Measurements from ENCODE around the gene ZNF772.

Gene ZNF772

DNA sequence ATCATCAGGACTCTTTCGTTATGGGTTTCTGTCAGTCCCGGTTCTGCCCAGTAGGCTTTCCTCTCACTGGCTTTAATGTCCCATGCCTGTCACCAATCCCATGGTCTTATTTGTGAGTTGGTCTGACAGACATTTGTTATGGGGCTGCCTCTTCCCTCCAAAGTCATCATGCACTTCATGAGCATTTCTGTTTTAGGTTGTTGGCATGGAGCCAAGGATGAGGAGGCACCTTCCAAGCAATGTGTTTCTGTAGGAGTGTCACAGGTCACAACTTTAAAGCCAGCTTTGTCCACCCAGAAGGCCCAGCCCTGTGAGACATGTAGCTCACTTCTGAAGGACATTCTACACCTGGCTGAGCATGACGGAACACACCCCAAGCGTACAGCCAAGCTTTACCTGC, 57.9 kb downstream of the ZNF772 start:
- H3K4me3 ChIP-seq (ENCODE audit: low read length) = no peak overlapping the region
- TF ChIP-seq, protein P1, sequence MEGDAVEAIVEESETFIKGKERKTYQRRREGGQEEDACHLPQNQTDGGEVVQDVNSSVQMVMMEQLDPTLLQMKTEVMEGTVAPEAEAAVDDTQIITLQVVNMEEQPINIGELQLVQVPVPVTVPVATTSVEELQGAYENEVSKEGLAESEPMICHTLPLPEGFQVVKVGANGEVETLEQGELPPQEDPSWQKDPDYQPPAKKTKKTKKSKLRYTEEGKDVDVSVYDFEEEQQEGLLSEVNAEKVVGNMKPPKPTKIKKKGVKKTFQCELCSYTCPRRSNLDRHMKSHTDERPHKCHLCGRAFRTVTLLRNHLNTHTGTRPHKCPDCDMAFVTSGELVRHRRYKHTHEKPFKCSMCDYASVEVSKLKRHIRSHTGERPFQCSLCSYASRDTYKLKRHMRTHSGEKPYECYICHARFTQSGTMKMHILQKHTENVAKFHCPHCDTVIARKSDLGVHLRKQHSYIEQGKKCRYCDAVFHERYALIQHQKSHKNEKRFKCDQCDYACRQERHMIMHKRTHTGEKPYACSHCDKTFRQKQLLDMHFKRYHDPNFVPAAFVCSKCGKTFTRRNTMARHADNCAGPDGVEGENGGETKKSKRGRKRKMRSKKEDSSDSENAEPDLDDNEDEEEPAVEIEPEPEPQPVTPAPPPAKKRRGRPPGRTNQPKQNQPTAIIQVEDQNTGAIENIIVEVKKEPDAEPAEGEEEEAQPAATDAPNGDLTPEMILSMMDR (IDR thresholded peaks at IDR 0.05; ENCODE audit: insufficient read depth, low read depth, low read length, missing control alignments) = no peak
- no peak for DNase-seq (ENCODE audit: low read depth)
